Activated gamma-delta T cell treated with Interleukin-2 at 50 U/mL for 16 hours (primary cell): ENCODE measurements around the gene PIP.
"Not testable (repeated sequence)": the region's sequence is repeated elsewhere in the genome, so short reads cannot be mapped to it uniquely, and the experiment has no call there.

Experiments
- DNase-seq: peaks from one replicate; pipeline ENCODE4 v3.0.0-alpha.2; 2020

Gene PIP

DNA sequence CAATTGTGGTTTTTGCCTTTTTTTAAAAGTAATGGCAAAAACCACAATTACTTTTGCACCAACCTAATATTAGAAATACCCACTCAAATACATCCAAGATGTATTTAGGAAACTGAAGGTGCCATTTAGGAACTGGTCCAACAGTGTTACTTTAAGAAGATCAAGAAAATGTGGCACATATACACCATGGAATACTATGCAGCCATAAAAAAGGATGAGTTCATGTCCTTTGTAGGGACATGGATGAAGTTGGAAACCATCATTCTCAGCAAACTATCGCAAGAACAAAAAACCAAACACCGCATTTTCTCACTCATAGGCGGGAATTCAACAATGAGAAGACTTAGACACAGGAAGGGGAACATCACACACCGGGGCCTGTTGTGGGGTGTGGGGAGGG is 48.9 kb downstream of the PIP start:
- DNase-seq: not testable (repeated sequence)

DNA sequence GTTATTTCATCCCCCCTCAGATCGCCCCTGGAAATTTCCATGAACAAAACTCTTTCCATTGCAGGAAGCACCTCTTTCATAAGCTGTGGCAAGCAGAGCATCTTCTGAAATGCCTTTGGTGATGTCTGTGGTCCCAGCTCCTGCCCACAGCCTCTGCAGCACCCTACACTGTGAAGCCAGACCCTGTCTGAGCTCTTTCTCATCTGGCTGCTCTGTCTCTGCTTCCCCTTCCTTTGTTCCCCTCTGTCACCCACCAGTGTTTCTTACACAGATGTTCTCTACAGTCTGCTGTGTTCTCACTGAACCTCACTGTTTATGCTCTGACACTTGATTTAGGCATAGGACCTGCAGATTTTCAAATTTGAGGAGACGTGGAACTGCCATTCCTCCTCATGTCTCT is 49.5 kb downstream of the PIP start:
- no peak for DNase-seq

GRCh38 chr7:143183024-143183423 is 51.1 kb downstream of the PIP start, which contains the start of gene TAS2R39:
TAS2R39 (plus strand) TSS chr7:143183419; CDS start chr7:143183419, 0 bp downstream.
- no peak for DNase-seq

GRCh38 chr7:143185551-143185950 is 53.7 kb downstream of the PIP start:
- no peak for DNase-seq

GRCh38 chr7:143188994-143189393 is 57.1 kb downstream of the PIP start:
- no peak for DNase-seq
